Adrenal gland (tissue), 5 donors: Measurements from ENCODE around the gene GIMD1.
"Not testable (repeated sequence)": the region's sequence is repeated elsewhere in the genome, so short reads cannot be mapped to it uniquely, and the experiment has no call there.

Experiments
- CTCF ChIP-seq, 6 experiments: fragments of 450-650 bp in 4 of 6; fragments of 200-600 bp in 2 of 6; sonication (generic) in 1 of 6; IDR thresholded peaks; 1 replicate in 5 of 6; 2 replicates in 1 of 6; pipeline versions ENCODE4 v1.5.1 to v1.8.0; 2016 to 2021; ENCODE audit warnings: antibody characterized with exemption in 6 of 6, mild to moderate bottlenecking in 2 of 6, moderate library complexity in 1 of 6
- POLR2A ChIP-seq, 2 donors: fragments of 450-650 bp; IDR thresholded peaks; one replicate each; pipeline ENCODE4 v1.6.1; 2017; ENCODE audit warnings: antibody characterized with exemption in 2 of 2, mild to moderate bottlenecking in 2 of 2, moderate library complexity in 1 of 2
- donor health status: DM: no; HTN: no; CAD: no.

GRCh38 chr4:106408004-106408403, 39.4 kb upstream of the GIMD1 start:
- not testable (repeated sequence) for TF ChIP-seq POLR2A, CTCF (IDR thresholded peaks at IDR 0.05)
